GM23338 (cell line): ENCODE results near the gene ANKRD11. TPM values are rescaled to one million over a fixed set of nuclear protein-coding genes. Genes with fewer than 3 reads are reported as not detected.

ENCODE experiments used
- ATAC-seq: fragments of 200-7000 bp; cut with Tn5 transposase; 3 replicates; pipeline ENCODE4 v1.9.1; 2020
- DNase-seq: peaks from one replicate; pipeline ENCODE4 v3.0.0-alpha.2; 2015; ENCODE audit warnings: low spot score
- H2AFZ ChIP-seq: fragments of 200-600 bp; sonication (generic); 2 replicates; pipeline ENCODE4 v1.8.0; 2016; ENCODE audit warnings: antibody characterized with exemption, mild to moderate bottlenecking, moderate library complexity
- H3F3A ChIP-seq: fragments of 200-600 bp; sonication (generic); replicated peaks from 2 replicates; pipeline ENCODE4 v1.8.0; 2017; ENCODE audit warnings: antibody characterized with exemption, mixed run types, low read depth
- H3K27ac ChIP-seq: fragments of 200-600 bp; sonication (generic); 2 replicates; pipeline ENCODE4 v1.6.1; 2016; ENCODE audit warnings: low read depth
- H3K27me3 ChIP-seq: fragments of 200-600 bp; sonication (generic); 2 replicates; pipeline ENCODE4 v1.8.0; 2016; ENCODE audit warnings: mild to moderate bottlenecking, mixed run types, moderate library complexity; ENCODE audit not compliant: insufficient read depth
- H3K36me3 ChIP-seq: fragments of 200-600 bp; sonication (generic); 2 replicates; pipeline ENCODE4 v1.8.0; 2016; ENCODE audit warnings: mild to moderate bottlenecking; ENCODE audit not compliant: insufficient read depth
- H3K4me1 ChIP-seq: fragments of 200-600 bp; sonication (generic); 2 replicates; pipeline ENCODE4 v1.8.0; 2016; ENCODE audit warnings: mild to moderate bottlenecking, moderate library complexity; ENCODE audit not compliant: insufficient read depth
- H3K4me2 ChIP-seq: fragments of 200-600 bp; sonication (generic); 2 replicates; pipeline ENCODE4 v1.7.1; 2017; ENCODE audit warnings: mixed run types
- H3K4me3 ChIP-seq: fragments of 200-600 bp; sonication (generic); 2 replicates; pipeline ENCODE4 v1.6.1; 2016; ENCODE audit warnings: mixed run types
- H3K79me2 ChIP-seq: fragments of 200-600 bp; sonication (generic); replicated peaks from 2 replicates; pipeline ENCODE4 v1.8.0; 2017; ENCODE audit warnings: mild to moderate bottlenecking; ENCODE audit not compliant: insufficient read depth
- H3K9me2 ChIP-seq: fragments of 200-600 bp; sonication (generic); 2 replicates; pipeline ENCODE4 v1.8.0; 2017; ENCODE audit not compliant: insufficient read depth
- H4K20me1 ChIP-seq: fragments of 200-600 bp; sonication (generic); replicated peaks from 2 replicates; pipeline ENCODE4 v1.8.0; 2017; ENCODE audit warnings: mild to moderate bottlenecking; ENCODE audit not compliant: insufficient read depth
- H3K27ac Mint-ChIP-seq: 2 replicates; pipeline ENCODE4 v1.8.0; 2020; ENCODE audit warnings: inconsistent platforms, mild to moderate bottlenecking, moderate library complexity, mixed read lengths
- H3K27me3 Mint-ChIP-seq: 3 replicates; pipeline ENCODE4 v1.8.0; 2022; ENCODE audit warnings: low read depth, mild to moderate bottlenecking, moderate library complexity, mixed read lengths, inconsistent platforms; ENCODE audit not compliant: insufficient read depth, poor library complexity
- H3K36me3 Mint-ChIP-seq: 3 replicates; pipeline ENCODE4 v1.8.0; 2021; ENCODE audit warnings: low read depth, mild to moderate bottlenecking, inconsistent platforms, moderate library complexity, mixed read lengths
- H3K4me1 Mint-ChIP-seq: 3 replicates; pipeline ENCODE4 v1.8.0; 2020; ENCODE audit warnings: mild to moderate bottlenecking, inconsistent platforms, mixed read lengths
- H3K4me3 Mint-ChIP-seq: 3 replicates; pipeline ENCODE4 v1.8.0; 2021; ENCODE audit warnings: moderate library complexity, mild to moderate bottlenecking, inconsistent platforms, mixed read lengths
- H3K9me3 Mint-ChIP-seq: 3 replicates; pipeline ENCODE4 v1.8.0; 2020; ENCODE audit warnings: moderate library complexity, mild to moderate bottlenecking, inconsistent platforms, mixed read lengths
- EZH2 ChIP-seq: fragments of 200-600 bp; sonication (generic); IDR thresholded peaks from one replicate; pipeline ENCODE4 v1.8.0; 2017; ENCODE audit warnings: antibody characterized with exemption, mild to moderate bottlenecking, low read depth; ENCODE audit not compliant: unreplicated experiment
- JUNB ChIP-seq: IDR thresholded peaks from one replicate; pipeline ENCODE4 v1.6.1; 2016; ENCODE audit warnings: antibody characterized with exemption; ENCODE audit not compliant: unreplicated experiment
- NANOG ChIP-seq: IDR thresholded peaks from 2 replicates; pipeline ENCODE4 v1.6.1; 2016; ENCODE audit warnings: antibody characterized with exemption, borderline replicate concordance
- POLR2AphosphoS5 ChIP-seq: IDR thresholded peaks from 2 replicates; pipeline ENCODE4 v1.6.1; 2016; ENCODE audit warnings: antibody characterized with exemption, low read depth
- REST ChIP-seq: IDR thresholded peaks from one replicate; pipeline ENCODE4 v1.6.1; 2018; ENCODE audit warnings: antibody characterized with exemption; ENCODE audit not compliant: unreplicated experiment
- STAT1 ChIP-seq: IDR thresholded peaks from one replicate; pipeline ENCODE4 v1.6.1; 2016; ENCODE audit warnings: antibody characterized with exemption; ENCODE audit not compliant: unreplicated experiment
- ZNF331 ChIP-seq: fragments of 250-450 bp; sonication (Bioruptor Pico); IDR thresholded peaks from 2 replicates; pipeline ENCODE4 v1.5.0; 2020; ENCODE audit warnings: low read depth, mild to moderate bottlenecking, moderate library complexity
- ZNF462 ChIP-seq: fragments of 250-450 bp; sonication (Bioruptor Pico); IDR thresholded peaks from 2 replicates; pipeline ENCODE4 v1.5.0; 2020; ENCODE audit warnings: mild to moderate bottlenecking, moderate library complexity
- polyA plus RNA-seq: library from polyadenylated mRNA; unstranded; fragments of >200 nt; fragmentation: Nextera tagmentation; extraction: Ambion mirVana; gene quantifications from 2 replicates; pipeline ENCODE4 v1.2.1, GENCODE V29; 2016
- total RNA-seq: library from RNA; depleted of rRNA; stranded (reverse); fragments of >200 nt; shearing (Covaris generic); gene quantifications from 2 replicates; pipeline ENCODE4 v1.2.3, GENCODE V29; 2014

Gene ANKRD11
- total and polyA plus RNA-seq, 2 experiments from 2014 or later, result 130 to 159 TPM

GRCh38 chr16:89410322-89410721 lies 80.0 kb downstream of the ANKRD11 start:
- Histone ChIP-seq H4K20me1 (peaks cover 92% of the 10 kb centered on the region), H3K36me3 (no peaks in the 10 kb centered on the region), H3K4me2 (no peak overlapping the region), H3K4me1 (peaks cover 74% of the 10 kb centered on the region), H3K79me2 (peaks cover 95% of the 10 kb centered on the region), H3K9me2 (no peaks in the 10 kb centered on the region), H3K27ac (peak overlapping the region; percentile 50; the same call in 1 of the 2 replicates), H2AFZ (no peak overlapping the region), H3K4me3 (no peak overlapping the region), H3K27me3 (no peaks in the 10 kb centered on the region), H3F3A (no peaks in the 10 kb centered on the region; the same call in 1 of the 2 replicates)
- TF ChIP-seq REST (no peak), STAT1 (no peak), POLR2AphosphoS5 (no peak; the same call in 1 of the 2 replicates), JUNB (no peak)
- DNase-seq, result no peak
- no peak for ATAC-seq
- Mint-ChIP-seq H3K27me3 (peaks cover 36% of the 10 kb centered on the region), H3K27ac (no peak overlapping the region), H3K4me1 (peaks cover 80% of the 10 kb centered on the region), H3K36me3 (peaks cover 3% of the 10 kb centered on the region; the same call in 2 of the 3 replicates), H3K9me3 (no peaks in the 10 kb centered on the region), H3K4me3 (no peak overlapping the region)

- H2AFZ ChIP-seq, result no peak overlapping the region
- Mint-ChIP-seq H3K9me3 (no peaks in the 10 kb centered on the region), H3K36me3 (peaks cover 3% of the 10 kb centered on the region; the same call in 2 of the 3 replicates), H3K27ac (no peak overlapping the region), H3K4me1 (peaks cover 82% of the 10 kb centered on the region), H3K27me3 (peaks cover 33% of the 10 kb centered on the region), H3K4me3 (no peak overlapping the region)
- no peak overlapping the region for H3K4me3 ChIP-seq
- no peak overlapping the region for H3K4me2 ChIP-seq
- DNase-seq, result no peak
- peaks cover 75% of the 10 kb centered on the region for H3K4me1 ChIP-seq
- peaks cover 92% of the 10 kb centered on the region for H4K20me1 ChIP-seq
- no peak for ATAC-seq
- H3F3A ChIP-seq, result no peaks in the 10 kb centered on the region; the same call in 1 of the 2 replicates
- H3K27ac ChIP-seq, result peak overlapping the region; percentile 81; the same call in 1 of the 2 replicates
- peaks cover 95% of the 10 kb centered on the region for H3K79me2 ChIP-seq
- H3K27me3 ChIP-seq, result no peaks in the 10 kb centered on the region
- no peaks in the 10 kb centered on the region for H3K9me2 ChIP-seq
- H3K36me3 ChIP-seq, result no peaks in the 10 kb centered on the region
- TF ChIP-seq EZH2 (no peak), NANOG (no peak), ZNF331 (CRISPR knock-in tag) (no peak), REST (no peak), ZNF462 (no peak)
These were observed 81.1 kb downstream of the ANKRD11 start for GRCh38 chr16:89409161-89409711.
